HT1080 (cell line): ENCODE measurements around the gene ANKRD49. TPM values are rescaled to one million over a fixed set of nuclear protein-coding genes. Genes with fewer than 3 reads are reported as not detected.
A peak's percentile ranks its signal among the peaks of the same experiment; 100 is the strongest.

Source experiments
- DNase-seq: peaks from one replicate; pipeline ENCODE4 v3.0.0-alpha.2; 2015; ENCODE audit warnings: low read depth
- polyA plus RNA-seq, 2 experiments: library from polyadenylated mRNA; depleted of rRNA; stranded (reverse); fragments of >200 nt; gene quantifications; 2 replicates each; pipeline ENCODE4 v1.2.3, GENCODE V29; 2015
- total RNA-seq: library from RNA; depleted of rRNA; stranded (reverse); fragments of >200 nt; shearing (Covaris generic); gene quantifications from 2 replicates; pipeline ENCODE4 v1.2.3, GENCODE V29; 2014; rRNA removed

Gene ANKRD49, protein sequence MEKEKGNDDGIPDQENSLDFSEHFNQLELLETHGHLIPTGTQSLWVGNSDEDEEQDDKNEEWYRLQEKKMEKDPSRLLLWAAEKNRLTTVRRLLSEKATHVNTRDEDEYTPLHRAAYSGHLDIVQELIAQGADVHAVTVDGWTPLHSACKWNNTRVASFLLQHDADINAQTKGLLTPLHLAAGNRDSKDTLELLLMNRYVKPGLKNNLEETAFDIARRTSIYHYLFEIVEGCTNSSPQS
- 4.3 and 7.9 TPM in 2 replicates for total RNA-seq
- 12.1 and 13.7 TPM in 2 replicates for polyA plus RNA-seq (2015; cell fraction: cytosol; rRNA removed)
- 16.4 and 18.8 TPM in 2 replicates for polyA plus RNA-seq (2015; cell fraction: nucleus; rRNA removed)

DNA sequence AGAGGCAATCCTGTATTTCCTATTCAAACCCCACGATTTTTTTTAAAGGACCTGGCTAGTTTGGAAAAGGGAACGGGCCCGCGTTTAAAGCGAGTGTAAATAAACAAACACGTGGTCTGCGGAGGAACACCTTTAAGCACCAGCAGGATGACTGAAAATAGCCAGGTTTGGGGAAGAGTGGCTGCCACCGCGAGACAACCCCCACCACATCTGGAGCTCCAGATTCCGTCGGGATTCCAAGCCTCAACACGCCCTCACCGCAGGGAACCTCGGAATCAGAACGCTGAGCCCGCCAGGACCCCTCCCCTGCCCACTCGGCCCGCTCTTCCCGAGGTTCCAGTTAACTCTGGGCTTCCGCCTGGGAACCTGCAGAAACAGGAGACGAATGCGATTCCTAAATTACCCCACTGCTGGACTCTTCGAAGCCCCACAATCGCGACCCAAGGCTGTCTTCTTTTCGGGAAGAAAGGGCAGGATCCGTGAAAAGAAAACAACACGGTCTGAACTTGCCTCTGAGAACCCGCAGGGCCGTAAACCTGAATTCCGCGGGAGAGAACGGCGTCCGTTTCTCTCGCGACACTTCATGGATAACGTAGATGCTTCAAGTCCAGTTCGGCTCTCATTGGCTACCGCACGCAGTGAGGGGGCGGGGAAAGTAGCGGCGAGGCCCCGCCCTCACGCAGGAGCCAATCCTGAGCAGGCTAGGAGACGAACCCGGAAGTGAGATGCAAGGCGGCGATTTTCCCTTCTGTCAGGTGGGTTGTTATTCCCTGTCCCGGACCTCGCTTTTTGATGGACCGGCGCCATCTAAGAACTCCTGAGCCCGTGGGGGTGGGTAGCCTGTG lies at the start of gene ANKRD49, which contains the start of gene MRE11:
Gene ANKRD49, plus strand, starts transcription at position 704 of the 845 bp plus-strand sequence. CDS start 2,710 bp downstream, outside the sequence.
Gene MRE11, minus strand, starts transcription at position 564 of the 845 bp plus-strand sequence. CDS start 1,043 bp downstream, outside the sequence.
- peak; percentile 97 for DNase-seq

DNA sequence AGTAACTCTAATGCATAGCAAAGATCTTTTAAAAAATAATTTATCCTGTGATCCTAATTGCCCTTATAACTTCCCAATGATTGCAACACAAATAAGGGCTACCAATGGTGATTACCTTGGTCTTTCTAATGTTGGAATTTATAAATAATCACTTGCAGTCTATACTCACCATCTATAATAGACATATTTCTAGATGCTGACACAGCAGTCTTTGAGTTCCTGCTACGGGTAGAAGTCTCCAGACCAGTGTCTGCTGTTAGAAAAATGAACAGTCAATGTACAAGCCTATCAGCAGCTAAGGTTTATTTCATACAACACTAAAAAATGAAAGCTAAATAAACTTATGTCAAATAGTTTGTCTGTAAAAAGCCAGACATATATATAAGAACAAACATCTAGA lies 48.1 kb upstream of the ANKRD49 start:
- no peak for DNase-seq

- no peak for DNase-seq
Observed at GRCh38 chr11:94447149-94447548, 46.6 kb upstream of the ANKRD49 start.

- DNase-seq: no peak
Observed at GRCh38 chr11:94449029-94449428, 44.8 kb upstream of the ANKRD49 start.

- peak; percentile 78 for DNase-seq
Observed at GRCh38 chr11:94449437-94449836, 44.3 kb upstream of the ANKRD49 start.

- DNase-seq: no peak
Observed at GRCh38 chr11:94450048-94450447, 43.7 kb upstream of the ANKRD49 start.

DNA sequence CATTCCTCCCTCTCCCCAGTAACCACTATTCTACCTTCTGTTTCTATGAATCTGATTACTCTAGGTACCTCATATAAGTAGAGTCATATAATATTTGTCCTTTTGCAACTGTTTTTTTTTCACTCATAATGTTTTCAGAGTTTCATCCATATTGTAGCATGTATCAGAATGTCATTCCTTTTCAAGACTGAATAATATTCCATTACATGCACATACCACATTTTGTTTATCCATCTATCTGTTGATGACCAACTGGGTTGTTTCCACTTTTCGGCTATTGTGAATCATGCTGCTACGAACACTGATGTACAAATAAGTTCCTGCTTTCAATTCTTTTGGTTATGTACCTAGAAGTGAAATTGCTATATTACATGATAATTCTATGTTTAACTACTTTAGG lies 40.8 kb upstream of the ANKRD49 start:
- DNase-seq: no peak

DNA sequence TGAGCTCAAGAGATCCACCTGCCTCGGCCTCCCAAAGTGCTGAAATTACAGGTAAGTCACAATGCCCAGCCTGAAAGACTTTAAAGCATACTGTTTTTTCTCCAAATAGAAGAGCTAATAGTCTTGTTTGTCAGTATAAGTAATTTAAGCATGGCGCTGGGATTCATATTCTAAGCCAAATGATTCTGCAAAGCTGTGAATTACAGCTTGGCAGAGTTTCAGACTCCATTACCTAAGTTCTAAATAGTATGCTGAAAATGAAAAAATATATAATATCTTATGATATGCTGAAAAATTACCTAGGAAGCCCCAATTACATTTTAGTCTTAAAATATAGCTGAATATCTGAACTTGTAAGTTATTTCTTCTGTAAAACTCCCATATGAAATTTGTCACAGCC lies 39.5 kb upstream of the ANKRD49 start:
- DNase-seq: no peak

- no peak for DNase-seq
Observed at GRCh38 chr11:94455861-94456260, 37.9 kb upstream of the ANKRD49 start.

DNA sequence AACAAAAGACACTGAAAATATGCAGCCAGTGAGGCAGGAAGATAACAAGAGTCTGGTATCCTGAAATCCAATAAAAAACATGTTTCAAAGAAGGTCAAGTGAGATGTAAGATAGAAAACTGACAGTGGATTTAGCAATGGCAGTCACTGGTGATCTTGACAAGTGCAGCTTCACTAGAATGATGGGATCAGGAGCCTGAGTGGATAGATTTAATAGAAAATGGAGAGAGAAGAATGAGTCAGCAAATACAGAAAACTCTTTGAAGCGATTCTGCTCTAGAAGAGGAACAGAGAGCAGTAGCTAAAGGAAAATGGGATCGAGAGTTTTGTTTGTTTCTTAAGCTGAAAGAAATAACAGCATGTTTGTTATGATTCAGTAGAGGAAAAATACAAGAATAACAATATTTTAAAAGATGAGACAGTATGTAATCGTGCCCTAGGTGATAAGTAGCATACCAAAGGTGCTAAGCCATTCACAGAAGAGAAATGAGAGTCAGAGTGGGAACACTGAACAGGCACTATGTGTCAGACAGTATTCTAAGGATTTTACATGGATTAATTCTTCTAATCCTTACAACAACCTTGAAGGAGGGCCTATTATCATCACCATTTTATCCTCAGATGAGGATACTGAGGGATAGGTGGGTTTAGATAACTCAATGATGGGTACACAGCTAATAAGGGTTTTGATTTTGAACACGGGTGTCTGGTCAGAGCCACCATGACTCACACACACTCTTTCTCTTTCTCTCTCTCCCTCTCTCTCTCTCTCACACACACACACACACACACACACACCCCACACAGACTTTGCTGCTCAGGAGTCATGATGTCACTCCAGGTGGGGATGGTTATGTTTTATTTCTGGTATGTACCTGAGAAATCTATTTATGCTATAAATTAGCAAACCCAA lies 36.4 kb upstream of the ANKRD49 start:
- peak; percentile 6 for DNase-seq

- no peak for DNase-seq
Observed at GRCh38 chr11:94459576-94459975, 34.2 kb upstream of the ANKRD49 start.

- DNase-seq: no peak
Observed at GRCh38 chr11:94469416-94469815, 24.4 kb upstream of the ANKRD49 start.

DNA sequence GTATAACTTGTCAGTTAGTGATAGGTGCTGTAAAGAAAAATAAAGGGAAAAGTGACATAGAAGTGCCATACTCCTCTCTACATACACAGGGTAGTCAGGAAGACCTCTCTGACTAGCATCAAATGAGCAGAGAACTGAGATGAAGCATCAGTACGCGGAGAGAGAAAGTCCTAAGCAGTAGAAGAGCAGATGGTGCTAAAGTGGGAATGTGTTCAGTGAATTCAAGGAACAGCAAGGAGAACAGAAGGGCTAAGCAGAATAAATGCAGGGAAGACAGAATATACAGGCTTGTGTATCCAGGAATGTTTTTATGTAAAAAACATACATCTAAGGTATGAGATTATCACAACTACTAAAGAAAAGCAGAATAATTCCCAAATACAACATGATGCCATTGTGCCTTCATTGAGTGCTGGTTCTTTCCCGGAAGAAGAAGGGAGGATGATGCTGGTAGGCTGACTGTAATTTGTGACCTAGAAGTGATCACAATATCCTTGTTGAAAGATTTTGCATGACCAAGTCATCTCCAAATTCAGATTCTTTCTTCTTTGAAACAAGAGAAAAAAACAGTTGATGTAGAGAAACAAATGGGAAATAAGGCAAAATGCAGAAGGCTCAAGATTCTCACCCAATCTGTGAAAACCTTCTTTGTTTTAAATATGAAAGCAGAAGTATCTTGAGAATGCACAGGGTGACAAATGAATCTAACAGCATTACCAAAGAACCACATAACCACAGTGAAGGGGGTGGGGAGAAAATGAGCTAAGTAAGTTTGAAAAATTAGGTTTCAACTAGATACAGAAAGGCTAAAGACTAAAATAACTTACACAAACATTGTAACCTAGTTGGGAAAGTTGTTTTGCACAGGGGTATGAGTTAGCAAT lies 20.6 kb upstream of the ANKRD49 start:
- DNase-seq: no peak

DNA sequence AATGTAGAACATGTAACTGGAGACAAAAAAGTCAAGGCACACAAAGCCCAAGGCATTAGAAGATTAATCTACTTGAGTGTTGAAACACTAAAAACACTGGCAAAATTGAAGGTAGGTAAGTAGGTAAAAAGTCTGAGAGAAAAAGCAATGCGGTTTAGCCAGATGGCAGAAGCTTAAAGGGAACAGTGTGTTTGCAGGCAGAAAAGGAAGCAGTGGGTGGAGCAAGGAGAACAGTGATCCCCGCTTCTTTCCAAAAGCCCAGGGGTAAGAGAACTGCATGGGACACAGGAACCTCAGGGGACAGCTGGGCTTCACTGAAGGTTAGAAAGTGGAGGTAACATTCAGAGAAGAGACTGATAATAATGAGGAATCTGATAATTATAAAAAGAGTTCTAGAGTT lies 16.2 kb upstream of the ANKRD49 start:
- DNase-seq: no peak

- DNase-seq: no peak
Observed at GRCh38 chr11:94481342-94481741, 12.4 kb upstream of the ANKRD49 start.

DNA sequence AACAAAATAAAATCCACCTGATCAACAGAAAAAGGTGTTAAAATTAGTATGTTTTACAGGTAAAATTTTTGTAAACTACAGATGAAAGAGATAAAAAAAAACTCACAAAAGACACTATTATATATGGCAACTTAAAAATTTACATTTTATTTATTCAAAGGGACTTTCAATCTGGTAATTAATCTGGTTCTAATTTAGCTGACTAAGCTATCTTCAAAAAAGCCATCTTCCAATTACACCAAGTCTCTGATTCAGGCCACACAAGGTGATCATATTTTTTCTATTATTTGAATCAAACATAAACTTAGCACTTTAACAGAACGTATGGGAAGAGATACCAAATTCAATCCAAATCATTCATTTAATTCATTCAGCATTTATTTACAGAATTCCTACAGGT lies 7.7 kb upstream of the ANKRD49 start:
- no peak for DNase-seq

- DNase-seq: no peak
Observed at GRCh38 chr11:94494126-94494680, 419 bp downstream of the ANKRD49 start.

- no peak for DNase-seq
Observed at GRCh38 chr11:94500181-94500580, 6.4 kb downstream of the ANKRD49 start.

- DNase-seq: no peak
Observed at GRCh38 chr11:94501522-94501921, 7.7 kb downstream of the ANKRD49 start.
